BJ (cell line): ENCODE data around the gene NUP35. TPM values are rescaled to one million over a fixed set of nuclear protein-coding genes. Genes with fewer than 3 reads are reported as not detected.

Source experiments
- CTCF ChIA-PET: fragments of 350-600 bp; formaldehyde crosslinking; extraction: SDS; loops from one replicate; lab custom pipeline; 2021; ENCODE audit warnings: antibody characterized with exemption, inconsistent platforms; lab: Yijun Ruan, JAX
- POLR2A ChIA-PET: fragments of 300-600 bp; sonication (Branson Sonifier 250); formaldehyde crosslinking; extraction: SDS; loops from one replicate; lab custom pipeline; 2021; ENCODE audit warnings: antibody characterized with exemption; lab: Charles Lee
- DNase-seq: peaks from one replicate; pipeline ENCODE4 v3.0.0-alpha.2; 2011; ENCODE audit warnings: low read depth
- H3K27me3 ChIP-seq: 2 replicates; pipeline ENCODE4 v1.6.0; 2011; ENCODE audit warnings: low read length; ENCODE audit not compliant: control insufficient read depth, insufficient read depth
- H3K36me3 ChIP-seq: 2 replicates; pipeline ENCODE4 v1.5.1; 2011; ENCODE audit warnings: low read length; ENCODE audit not compliant: control insufficient read depth, insufficient read depth
- H3K4me3 ChIP-seq: 2 replicates; pipeline ENCODE4 v1.5.1; 2011; ENCODE audit warnings: low read depth, mild to moderate bottlenecking, control low read depth, low read length
- CTCF ChIP-seq: IDR thresholded peaks from 2 replicates; pipeline ENCODE4 v1.5.1; 2011; ENCODE audit warnings: low read depth, mild to moderate bottlenecking, control low read depth, inconsistent platforms, low read length, moderate library complexity; ENCODE audit not compliant: insufficient read depth
- polyA plus RNA-seq: library from polyadenylated mRNA; depleted of rRNA; stranded (reverse); fragments of >200 nt; gene quantifications from 2 replicates; pipeline ENCODE4 v1.2.3, GENCODE V29; 2011

The NUP35 gene
- polyA plus RNA-seq, 1 experiment: 11.1 TPM

GRCh38 chr2:183081911-183082310 lies 42.3 kb upstream of the NUP35 start:
- Histone ChIP-seq H3K4me3 (no peak overlapping the region), H3K36me3 (no peaks in the 10 kb centered on the region), H3K27me3 (no peaks in the 10 kb centered on the region; the same call in 1 of the 2 replicates)
- TF ChIP-seq CTCF: no peak
- ChIA-PET POLR2A (no interaction called here), CTCF (no interaction called here)
- no peak for DNase-seq

GRCh38 chr2:183088061-183088460 lies 36.2 kb upstream of the NUP35 start:
- CTCF ChIA-PET: no interaction called here
- H3K36me3 ChIP-seq: no peaks in the 10 kb centered on the region
- DNase-seq: no peak
- POLR2A ChIA-PET: no interaction called here
- H3K27me3 ChIP-seq: no peaks in the 10 kb centered on the region
- TF ChIP-seq CTCF: no peak
- H3K4me3 ChIP-seq: no peak overlapping the region

GRCh38 chr2:183089192-183089851 lies 34.9 kb upstream of the NUP35 start:
- ChIA-PET POLR2A (no interaction called here), CTCF (interaction anchor here (0.7 to 0.8 kb wide), 2 partner anchors 10 to 18 kb away, joined by 3 read pairs; no protein-coding TSS in a partner anchor)
- TF ChIP-seq CTCF: no peak
- no peak for DNase-seq
- no peak overlapping the region for H3K4me3 ChIP-seq
- no peaks in the 10 kb centered on the region for H3K27me3 ChIP-seq
- no peaks in the 10 kb centered on the region for H3K36me3 ChIP-seq

GRCh38 chr2:183091318-183091953 lies 32.8 kb upstream of the NUP35 start:
- H3K4me3 ChIP-seq: no peak overlapping the region
- POLR2A ChIA-PET: no interaction called here
- DNase-seq: no peak
- CTCF ChIA-PET: no interaction called here
- no peaks in the 10 kb centered on the region for H3K27me3 ChIP-seq
- TF ChIP-seq CTCF: no peak
- H3K36me3 ChIP-seq: no peaks in the 10 kb centered on the region

GRCh38 chr2:183091954-183092345 lies 32.3 kb upstream of the NUP35 start:
- TF ChIP-seq CTCF: no peak
- Histone ChIP-seq H3K4me3 (no peak overlapping the region), H3K36me3 (no peaks in the 10 kb centered on the region), H3K27me3 (no peaks in the 10 kb centered on the region)
- ChIA-PET POLR2A (no interaction called here), CTCF (no interaction called here)
- DNase-seq: no peak
